Keratinocyte (primary cell): ENCODE measurements around the gene MARCHF10.

ENCODE experiments used
- EZH2 ChIP-seq: IDR thresholded peaks from one replicate; pipeline ENCODE4 v1.6.1; 2012; ENCODE audit warnings: inconsistent platforms, mild to moderate bottlenecking, low read length, moderate library complexity
- TF ChIP-seq, protein P1 (sequence below), 3 experiments: IDR thresholded peaks in 1 of 3; conservative IDR thresholded peaks in 1 of 3; optimal IDR thresholded peaks in 1 of 3; 2 replicates in 2 of 3; 3 replicates in 1 of 3; pipeline versions ENCODE3 to v1.5.1; 2011; ENCODE audit warnings: low read length in 3 of 3, mild to moderate bottlenecking in 3 of 3, moderate library complexity in 2 of 3, control low read depth in 1 of 3, inconsistent platforms in 1 of 3; ENCODE audit not compliant: insufficient read depth in 2 of 3; ENCODE audit errors: extremely low read depth in 1 of 3

GRCh38 chr17:62717589-62717855 is 90.6 kb downstream of the MARCHF10 start:
- no peak for TF ChIP-seq EZH2
- TF ChIP-seq, protein P1, sequence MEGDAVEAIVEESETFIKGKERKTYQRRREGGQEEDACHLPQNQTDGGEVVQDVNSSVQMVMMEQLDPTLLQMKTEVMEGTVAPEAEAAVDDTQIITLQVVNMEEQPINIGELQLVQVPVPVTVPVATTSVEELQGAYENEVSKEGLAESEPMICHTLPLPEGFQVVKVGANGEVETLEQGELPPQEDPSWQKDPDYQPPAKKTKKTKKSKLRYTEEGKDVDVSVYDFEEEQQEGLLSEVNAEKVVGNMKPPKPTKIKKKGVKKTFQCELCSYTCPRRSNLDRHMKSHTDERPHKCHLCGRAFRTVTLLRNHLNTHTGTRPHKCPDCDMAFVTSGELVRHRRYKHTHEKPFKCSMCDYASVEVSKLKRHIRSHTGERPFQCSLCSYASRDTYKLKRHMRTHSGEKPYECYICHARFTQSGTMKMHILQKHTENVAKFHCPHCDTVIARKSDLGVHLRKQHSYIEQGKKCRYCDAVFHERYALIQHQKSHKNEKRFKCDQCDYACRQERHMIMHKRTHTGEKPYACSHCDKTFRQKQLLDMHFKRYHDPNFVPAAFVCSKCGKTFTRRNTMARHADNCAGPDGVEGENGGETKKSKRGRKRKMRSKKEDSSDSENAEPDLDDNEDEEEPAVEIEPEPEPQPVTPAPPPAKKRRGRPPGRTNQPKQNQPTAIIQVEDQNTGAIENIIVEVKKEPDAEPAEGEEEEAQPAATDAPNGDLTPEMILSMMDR (optimal IDR thresholded peaks at IDR 0.05 in 1 of 3, IDR thresholded peaks at IDR 0.05 in 1 of 3, conservative IDR thresholded peaks at IDR 0.05 in 1 of 3; ENCODE audit: extremely low read depth in 1 of 3, insufficient read depth in 2 of 3, low read length in 3 of 3): no peak
